ENCODE measurements around the gene KLHL28.
A peak's percentile ranks its signal among the peaks of the same experiment; 100 is the strongest.

KLHL28 gene

DNA sequence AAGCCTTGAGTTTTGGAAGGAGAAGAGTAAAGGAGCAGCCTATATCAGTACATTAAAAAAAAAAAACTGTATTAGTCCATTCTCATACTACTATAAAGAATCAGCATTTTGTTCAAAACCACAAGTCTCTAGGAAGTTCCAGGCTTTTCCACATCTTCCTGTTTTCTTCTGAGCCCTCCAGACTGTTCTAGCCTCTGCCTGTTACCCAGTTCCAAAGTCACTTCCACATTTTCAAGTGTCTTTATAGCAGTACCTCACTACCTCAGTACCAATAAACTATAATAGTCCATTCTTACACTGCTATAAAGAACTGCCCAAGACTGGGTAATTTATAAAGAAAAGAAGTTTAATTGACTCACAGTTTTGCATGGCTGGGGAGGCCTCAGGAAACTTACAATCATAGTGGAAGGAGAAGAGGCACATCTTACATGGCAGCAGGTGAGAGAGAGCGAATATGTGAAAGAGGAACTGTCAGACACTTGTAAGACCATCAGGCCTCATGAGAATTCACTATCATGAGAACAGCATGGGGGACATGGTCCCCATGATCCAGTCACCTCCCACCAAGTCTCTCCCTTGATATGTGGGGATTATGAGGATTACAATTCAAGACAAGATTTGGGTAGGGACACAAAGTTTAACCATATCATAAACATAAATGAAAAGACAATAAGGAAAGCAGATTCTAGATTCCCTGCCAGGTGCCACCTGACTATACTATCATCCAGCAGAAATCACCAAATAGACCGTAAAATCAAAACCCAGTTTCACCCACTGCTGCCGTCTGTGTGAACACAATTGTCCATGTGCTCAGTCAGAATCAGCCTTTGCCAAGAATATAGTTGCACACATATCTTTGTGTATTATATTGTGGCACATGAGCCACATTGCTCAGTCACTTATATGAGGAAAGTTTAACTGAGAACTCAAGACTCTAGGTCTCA is 28.0 kb upstream of the KLHL28 start:
- Histone ChIP-seq H3K9me3 (no peaks in the 10 kb centered on the region), H3K27me3 (no peaks in the 10 kb centered on the region), H3K4me1 (peaks cover 0 to 8% (median 3%) of the 10 kb centered on the region in 4 donors), H3K36me3 (no peaks in the 10 kb centered on the region), H3K27ac (peak overlapping the region in 1 of 2 donors; percentile 13), H3K4me3 (no peak overlapping the region)
- DNase-seq = no peak
- TF ChIP-seq, protein P1, sequence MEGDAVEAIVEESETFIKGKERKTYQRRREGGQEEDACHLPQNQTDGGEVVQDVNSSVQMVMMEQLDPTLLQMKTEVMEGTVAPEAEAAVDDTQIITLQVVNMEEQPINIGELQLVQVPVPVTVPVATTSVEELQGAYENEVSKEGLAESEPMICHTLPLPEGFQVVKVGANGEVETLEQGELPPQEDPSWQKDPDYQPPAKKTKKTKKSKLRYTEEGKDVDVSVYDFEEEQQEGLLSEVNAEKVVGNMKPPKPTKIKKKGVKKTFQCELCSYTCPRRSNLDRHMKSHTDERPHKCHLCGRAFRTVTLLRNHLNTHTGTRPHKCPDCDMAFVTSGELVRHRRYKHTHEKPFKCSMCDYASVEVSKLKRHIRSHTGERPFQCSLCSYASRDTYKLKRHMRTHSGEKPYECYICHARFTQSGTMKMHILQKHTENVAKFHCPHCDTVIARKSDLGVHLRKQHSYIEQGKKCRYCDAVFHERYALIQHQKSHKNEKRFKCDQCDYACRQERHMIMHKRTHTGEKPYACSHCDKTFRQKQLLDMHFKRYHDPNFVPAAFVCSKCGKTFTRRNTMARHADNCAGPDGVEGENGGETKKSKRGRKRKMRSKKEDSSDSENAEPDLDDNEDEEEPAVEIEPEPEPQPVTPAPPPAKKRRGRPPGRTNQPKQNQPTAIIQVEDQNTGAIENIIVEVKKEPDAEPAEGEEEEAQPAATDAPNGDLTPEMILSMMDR (IDR thresholded peaks at IDR 0.05) = no peak
- intact Hi-C loops (cut with DNase I; ENCODE audit: low total_unique reads) = no loop called here

DNA sequence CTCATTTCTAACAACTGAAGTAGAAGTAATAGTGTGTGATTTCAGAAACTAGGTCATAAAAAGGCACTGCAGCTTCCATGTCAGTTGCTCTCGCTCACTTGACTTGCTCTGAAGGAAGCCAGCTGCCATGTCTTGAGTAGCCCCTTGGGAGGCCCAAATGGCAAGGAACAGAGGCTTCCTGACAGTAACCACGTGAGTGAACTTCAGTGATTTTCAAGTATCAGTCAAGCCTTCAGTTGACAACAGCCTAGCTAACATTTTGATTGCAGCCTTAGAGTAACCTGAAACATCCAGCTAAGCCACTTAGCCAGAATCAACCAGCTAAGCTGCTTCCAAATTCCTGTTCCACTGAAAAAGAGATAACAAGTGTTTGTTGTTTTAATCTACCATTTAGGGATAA is 26.9 kb upstream of the KLHL28 start:
- Histone ChIP-seq H3K4me3 (no peak overlapping the region), H3K27ac (peak overlapping the region in 1 of 2 donors; percentile 13), H3K36me3 (no peaks in the 10 kb centered on the region), H3K27me3 (no peaks in the 10 kb centered on the region), H3K9me3 (no peaks in the 10 kb centered on the region), H3K4me1 (peaks cover 0 to 8% (median 3%) of the 10 kb centered on the region in 4 donors)
- intact Hi-C loops (cut with DNase I; ENCODE audit: low total_unique reads) = no loop called here
- TF ChIP-seq, protein P1 (IDR thresholded peaks at IDR 0.05) = no peak
- no peak for DNase-seq

DNA sequence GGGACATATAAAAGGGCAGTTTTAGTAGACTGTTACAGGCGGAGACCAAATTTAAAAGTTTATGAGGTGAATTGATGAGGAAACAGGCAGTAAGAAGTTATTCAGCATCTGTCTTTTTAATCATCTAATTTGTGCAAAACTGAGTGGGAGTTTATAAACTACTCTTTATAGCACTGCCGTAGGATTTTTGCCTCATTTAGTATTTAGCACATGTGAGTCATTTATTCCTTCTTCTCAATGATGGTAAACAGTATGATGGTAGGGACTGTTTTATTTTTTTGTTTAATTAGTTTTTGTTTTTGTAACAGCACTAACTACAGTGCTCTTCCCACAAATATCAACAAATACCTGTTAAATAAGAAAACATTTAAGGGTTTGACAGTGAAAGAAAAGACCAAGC is 20.8 kb upstream of the KLHL28 start:
- TF ChIP-seq, protein P1 (IDR thresholded peaks at IDR 0.05) = no peak
- H3K27ac ChIP-seq = no peak overlapping the region
- H3K4me3 ChIP-seq = no peak overlapping the region
- intact Hi-C loops (cut with DNase I; ENCODE audit: low total_unique reads) = no loop called here
- no peaks in the 10 kb centered on the region for H3K36me3 ChIP-seq
- H3K4me1 ChIP-seq = peaks cover 0 to 10% (median 5%) of the 10 kb centered on the region in 4 donors
- no peaks in the 10 kb centered on the region for H3K27me3 ChIP-seq
- no peak for DNase-seq
- no peaks in the 10 kb centered on the region for H3K9me3 ChIP-seq

DNA sequence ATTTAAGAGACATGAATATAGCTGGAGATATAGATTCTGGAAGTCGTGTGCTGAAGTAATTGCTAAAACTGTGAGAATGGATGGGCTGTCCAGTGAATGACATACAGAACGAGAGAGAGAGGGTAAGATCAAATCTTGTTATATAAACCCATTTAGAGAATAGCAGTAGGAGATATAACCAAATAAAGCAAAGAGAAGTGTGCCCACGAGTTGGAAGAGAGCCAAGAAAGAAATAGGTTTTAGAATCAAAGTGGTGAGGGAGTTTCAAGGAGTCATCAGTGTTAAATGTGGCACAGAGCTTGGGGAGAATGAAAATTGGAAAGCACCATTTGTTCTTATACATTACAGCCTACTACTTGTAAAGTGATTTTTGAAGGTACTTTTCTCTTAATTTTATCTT is 19.5 kb upstream of the KLHL28 start:
- intact Hi-C loops (cut with DNase I; ENCODE audit: low total_unique reads) = no loop called here
- H3K9me3 ChIP-seq = no peaks in the 10 kb centered on the region
- H3K27ac ChIP-seq = no peak overlapping the region
- no peak for DNase-seq
- TF ChIP-seq, protein P1 (IDR thresholded peaks at IDR 0.05) = no peak
- H3K4me3 ChIP-seq = no peak overlapping the region
- no peaks in the 10 kb centered on the region for H3K27me3 ChIP-seq
- peaks cover 0 to 10% (median 5%) of the 10 kb centered on the region in 4 donors for H3K4me1 ChIP-seq
- no peaks in the 10 kb centered on the region for H3K36me3 ChIP-seq

DNA sequence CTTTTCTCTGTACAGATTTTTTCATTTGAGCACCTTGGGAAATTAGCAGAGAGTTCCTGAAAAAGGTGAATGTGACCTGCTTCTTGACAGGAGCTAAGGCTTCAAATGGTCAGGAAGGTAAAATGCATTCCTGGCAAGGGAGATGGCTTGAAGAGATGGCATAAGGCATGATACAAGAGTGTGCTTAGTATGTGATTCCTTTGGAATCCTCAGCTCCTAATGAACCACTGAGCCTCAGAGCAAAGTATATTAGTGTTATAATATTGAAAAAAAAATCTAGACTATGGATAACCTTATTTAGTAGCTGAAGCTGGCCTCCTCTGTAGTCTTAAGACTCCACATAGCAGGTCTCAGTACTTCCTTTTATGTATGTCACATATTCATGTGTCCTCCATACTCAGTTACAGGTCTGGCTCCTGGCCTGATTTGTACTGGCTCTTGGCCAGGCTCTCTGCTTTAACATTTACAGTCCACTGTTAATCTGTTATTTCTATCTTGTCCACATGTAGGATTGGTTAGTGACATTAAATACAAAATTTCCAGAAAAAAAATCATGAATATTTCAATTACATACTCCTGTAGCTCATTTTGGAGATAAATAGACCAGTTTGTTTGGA is 18.1 kb upstream of the KLHL28 start:
- DNase-seq = no peak
- no peaks in the 10 kb centered on the region for H3K9me3 ChIP-seq
- no peaks in the 10 kb centered on the region for H3K27me3 ChIP-seq
- no peak overlapping the region for H3K4me3 ChIP-seq
- no peaks in the 10 kb centered on the region for H3K36me3 ChIP-seq
- intact Hi-C loops (cut with DNase I; ENCODE audit: low total_unique reads) = no loop called here
- H3K27ac ChIP-seq = no peak overlapping the region
- peaks cover 0 to 10% (median 5%) of the 10 kb centered on the region in 4 donors for H3K4me1 ChIP-seq
- TF ChIP-seq, protein P1 (IDR thresholded peaks at IDR 0.05) = no peak
